ENCODE measurements around the gene PPP1R9B.

PPP1R9B gene

GRCh38 chr17:50125420-50125997, 25.0 kb downstream of the PPP1R9B start:
- TF ChIP-seq CTCF (conservative IDR thresholded peaks at IDR 0.05; ENCODE audit: low read depth, low read length): no peak
- H3K4me3 ChIP-seq (ENCODE audit: low read length): no peak overlapping the region
- DNase-seq (ENCODE audit: low read depth): no peak

- DNase-seq (ENCODE audit: low read depth): no peak
- no peak for TF ChIP-seq CTCF (conservative IDR thresholded peaks at IDR 0.05; ENCODE audit: low read depth, low read length)
- no peak overlapping the region for H3K4me3 ChIP-seq (ENCODE audit: low read length)
Measured at GRCh38 chr17:50123649-50124349, 26.7 kb downstream of the PPP1R9B start.

- DNase-seq (ENCODE audit: low read depth): no peak
- TF ChIP-seq CTCF (conservative IDR thresholded peaks at IDR 0.05; ENCODE audit: low read depth, low read length): no peak
- H3K4me3 ChIP-seq (ENCODE audit: low read length): no peak overlapping the region
Measured at GRCh38 chr17:50122945-50123344, 27.5 kb downstream of the PPP1R9B start.

- no peak for DNase-seq (ENCODE audit: low read depth)
- TF ChIP-seq CTCF (conservative IDR thresholded peaks at IDR 0.05; ENCODE audit: low read depth, low read length): no peak
- H3K4me3 ChIP-seq (ENCODE audit: low read length): no peak overlapping the region
Measured at GRCh38 chr17:50120475-50121253, 29.8 kb downstream of the PPP1R9B start.

- no peak for DNase-seq (ENCODE audit: low read depth)
- no peak for TF ChIP-seq CTCF (conservative IDR thresholded peaks at IDR 0.05; ENCODE audit: low read depth, low read length)
Measured at GRCh38 chr17:50118828-50119218, 31.7 kb downstream of the PPP1R9B start.

GRCh38 chr17:50118076-50118827, 32.2 kb downstream of the PPP1R9B start:
- H3K4me3 ChIP-seq (ENCODE audit: low read length): no peak overlapping the region
- no peak for DNase-seq (ENCODE audit: low read depth)
- no peak for TF ChIP-seq CTCF (conservative IDR thresholded peaks at IDR 0.05; ENCODE audit: low read depth, low read length)

More at GRCh38 chr17:50118828-50119218, 31.7 kb downstream of the PPP1R9B start:
- H3K4me3 ChIP-seq (ENCODE audit: low read length): no peak overlapping the region

All from retinal pigment epithelial cell (primary cell).